ENCODE measurements around the gene OLFML2A. TPM values are rescaled to one million over a fixed set of nuclear protein-coding genes. Genes with fewer than 3 reads are reported as not detected.
A peak's percentile ranks its signal among the peaks of the same experiment; 100 is the strongest.
"Not testable (repeated sequence)": the region's sequence is repeated elsewhere in the genome, so short reads cannot be mapped to it uniquely, and the experiment has no call there.

OLFML2A gene
- polyA plus RNA-seq (2013, experiment 1 of 2) = 14.3 TPM
- 14.4 TPM for polyA plus RNA-seq (2013, experiment 2 of 2)

- peak within 1 kb of the TSS; percentile 92 for H2AFZ ChIP-seq (ENCODE audit: low read depth, low read length)
- H3K4ac ChIP-seq (ENCODE audit: low read depth in 1 of 2, low read length in 2 of 2) = peak within 1 kb of the TSS in 1 of 2 experiments; percentile 24
- H2AK5ac ChIP-seq (ENCODE audit: low read length, severe bottlenecking) = peak within 1 kb of the TSS; percentile 53
- peak within 1 kb of the TSS in 1 of 2 experiments; percentile 91 for H3K14ac ChIP-seq (ENCODE audit: low read length in 2 of 2)
- no peak for DNase-seq
- peak within 1 kb of the TSS; percentile 66 for H4K91ac ChIP-seq (ENCODE audit: low read length)
- peak within 1 kb of the TSS; percentile 78 for H4K8ac ChIP-seq (ENCODE audit: low read length)
- peak within 1 kb of the TSS in 1 of 2 experiments; percentile 89 for H3K23ac ChIP-seq (ENCODE audit: low read length in 2 of 2)
- no peaks in the 10 kb centered on the region for H3K9me3 ChIP-seq (ENCODE audit: control insufficient read depth, low read length)
- H3K4me2 ChIP-seq (ENCODE audit: low read length, poor library complexity, severe bottlenecking) = peak within 1 kb of the TSS; percentile 89
- H3K27ac ChIP-seq (ENCODE audit: low read length, poor library complexity, severe bottlenecking) = peak within 1 kb of the TSS; percentile 7
- peak within 1 kb of the TSS; percentile 68 for H2BK5ac ChIP-seq (ENCODE audit: low read depth, low read length, poor library complexity, severe bottlenecking)
- peak within 1 kb of the TSS; percentile 55 for H2BK120ac ChIP-seq (ENCODE audit: low read depth, low read length)
- H3K4me3 ChIP-seq (ENCODE audit: insufficient read depth in 1 of 2, low read depth in 1 of 2, low read length in 2 of 2) = peak within 1 kb of the TSS; percentile 78 to 82
- peak within 1 kb of the TSS; percentile 30 to 92 for H2BK12ac ChIP-seq (ENCODE audit: low read length in 2 of 2)
- no peaks in the 10 kb centered on the region for H3K27me3 ChIP-seq (ENCODE audit: control insufficient read depth in 1 of 2, insufficient read depth in 1 of 2, low read length in 2 of 2)
- peak within 1 kb of the TSS; percentile 64 for H2BK15ac ChIP-seq (ENCODE audit: low read depth, poor library complexity, severe bottlenecking)
- H3K36me3 ChIP-seq (ENCODE audit: control insufficient read depth in 1 of 2, insufficient read depth in 2 of 2, low read depth in 1 of 2, low read length in 2 of 2) = no peaks in the 10 kb centered on the region
- 2% methylated on average over 83 of the region's 87 CpGs for WGBS
- H3K9ac ChIP-seq (ENCODE audit: low read length) = peak within 1 kb of the TSS; percentile 85
- H3K4me1 ChIP-seq (ENCODE audit: control insufficient read depth, insufficient read depth, low read depth, low read length) = peaks cover 33% of the 10 kb centered on the region
- H3K18ac ChIP-seq (ENCODE audit: low read depth in 1 of 2, low read length in 2 of 2) = peak within 1 kb of the TSS in 1 of 2 experiments; percentile 93
- H3K79me1 ChIP-seq (replicated peaks; ENCODE audit: low read length, poor library complexity, severe bottlenecking) = peaks cover 14% of the 10 kb centered on the region
Measured at GRCh38 chr9:124776954-124777648, at the start of gene OLFML2A. TSS of gene OLFML2A (plus strand) at chr9:124777133. CDS start at chr9:124777271, 138 bp downstream.

- H3K27me3 ChIP-seq (ENCODE audit: control insufficient read depth in 1 of 2, insufficient read depth in 1 of 2, low read length in 2 of 2) = no peaks in the 10 kb centered on the region
- H3K14ac ChIP-seq (ENCODE audit: low read length in 2 of 2) = no peak overlapping the region
- no peak overlapping the region for H2BK5ac ChIP-seq (ENCODE audit: low read depth, low read length, poor library complexity, severe bottlenecking)
- no peak overlapping the region for H2BK12ac ChIP-seq (ENCODE audit: low read length in 2 of 2)
- H3K23ac ChIP-seq (ENCODE audit: low read length in 2 of 2) = no peak overlapping the region
- H3K27ac ChIP-seq (ENCODE audit: low read length, poor library complexity, severe bottlenecking) = no peak overlapping the region
- no peak overlapping the region for H3K9ac ChIP-seq (ENCODE audit: low read length)
- H3K36me3 ChIP-seq (ENCODE audit: control insufficient read depth in 1 of 2, insufficient read depth in 2 of 2, low read depth in 1 of 2, low read length in 2 of 2) = peaks cover 0 to 3% of the 10 kb centered on the region in 2 experiments
- no peak overlapping the region for H3K4me2 ChIP-seq (ENCODE audit: low read length, poor library complexity, severe bottlenecking)
- no peak overlapping the region for H4K8ac ChIP-seq (ENCODE audit: low read length)
- H3K4me1 ChIP-seq (ENCODE audit: control insufficient read depth, insufficient read depth, low read depth, low read length) = peaks cover 5% of the 10 kb centered on the region
- H3K4me3 ChIP-seq (ENCODE audit: insufficient read depth in 1 of 2, low read depth in 1 of 2, low read length in 2 of 2) = no peak overlapping the region
- no peak overlapping the region for H4K91ac ChIP-seq (ENCODE audit: low read length)
- DNase-seq = no peak
- H2AFZ ChIP-seq (ENCODE audit: low read depth, low read length) = no peak overlapping the region
- H2BK15ac ChIP-seq (ENCODE audit: low read depth, poor library complexity, severe bottlenecking) = no peak overlapping the region
- no peak overlapping the region for H2AK5ac ChIP-seq (ENCODE audit: low read length, severe bottlenecking)
- peaks cover 3% of the 10 kb centered on the region for H3K79me1 ChIP-seq (replicated peaks; ENCODE audit: low read length, poor library complexity, severe bottlenecking)
- no peak overlapping the region for H3K18ac ChIP-seq (ENCODE audit: low read depth in 1 of 2, low read length in 2 of 2)
- no peaks in the 10 kb centered on the region for H3K9me3 ChIP-seq (ENCODE audit: control insufficient read depth, low read length)
- WGBS = 98% methylated on average over 2 of the region's 2 CpGs
- H2BK120ac ChIP-seq (ENCODE audit: low read depth, low read length) = no peak overlapping the region
- H3K4ac ChIP-seq (ENCODE audit: low read depth in 1 of 2, low read length in 2 of 2) = no peak overlapping the region
Measured at GRCh38 chr9:124730772-124731171, 46.2 kb upstream of the OLFML2A start.

- H2AFZ ChIP-seq (ENCODE audit: low read depth, low read length) = no peak overlapping the region
- no peak overlapping the region for H3K4me2 ChIP-seq (ENCODE audit: low read length, poor library complexity, severe bottlenecking)
- H3K14ac ChIP-seq (ENCODE audit: low read length in 2 of 2) = no peak overlapping the region
- no peak overlapping the region for H2BK5ac ChIP-seq (ENCODE audit: low read depth, low read length, poor library complexity, severe bottlenecking)
- no peak overlapping the region for H2BK12ac ChIP-seq (ENCODE audit: low read length in 2 of 2)
- no peak for DNase-seq
- H4K8ac ChIP-seq (ENCODE audit: low read length) = no peak overlapping the region
- H3K36me3 ChIP-seq (ENCODE audit: control insufficient read depth in 1 of 2, insufficient read depth in 2 of 2, low read depth in 1 of 2, low read length in 2 of 2) = peaks cover 0 to 3% of the 10 kb centered on the region in 2 experiments
- no peak overlapping the region for H4K91ac ChIP-seq (ENCODE audit: low read length)
- 95% methylated on average over 14 of the region's 14 CpGs for WGBS
- no peak overlapping the region for H3K4ac ChIP-seq (ENCODE audit: low read depth in 1 of 2, low read length in 2 of 2)
- H3K18ac ChIP-seq (ENCODE audit: low read depth in 1 of 2, low read length in 2 of 2) = no peak overlapping the region
- no peaks in the 10 kb centered on the region for H3K27me3 ChIP-seq (ENCODE audit: control insufficient read depth in 1 of 2, insufficient read depth in 1 of 2, low read length in 2 of 2)
- no peak overlapping the region for H3K9ac ChIP-seq (ENCODE audit: low read length)
- no peak overlapping the region for H2BK120ac ChIP-seq (ENCODE audit: low read depth, low read length)
- peak overlapping the region; percentile 28 for H3K27ac ChIP-seq (ENCODE audit: low read length, poor library complexity, severe bottlenecking)
- H2BK15ac ChIP-seq (ENCODE audit: low read depth, poor library complexity, severe bottlenecking) = no peak overlapping the region
- H2AK5ac ChIP-seq (ENCODE audit: low read length, severe bottlenecking) = no peak overlapping the region
- no peak overlapping the region for H3K4me3 ChIP-seq (ENCODE audit: insufficient read depth in 1 of 2, low read depth in 1 of 2, low read length in 2 of 2)
- H3K9me3 ChIP-seq (ENCODE audit: control insufficient read depth, low read length) = no peaks in the 10 kb centered on the region
- H3K23ac ChIP-seq (ENCODE audit: low read length in 2 of 2) = no peak overlapping the region
- peaks cover 7% of the 10 kb centered on the region for H3K79me1 ChIP-seq (replicated peaks; ENCODE audit: low read length, poor library complexity, severe bottlenecking)
- H3K4me1 ChIP-seq (ENCODE audit: control insufficient read depth, insufficient read depth, low read depth, low read length) = peaks cover 5% of the 10 kb centered on the region
Measured at GRCh38 chr9:124733964-124734740, 42.8 kb upstream of the OLFML2A start.

GRCh38 chr9:124734741-124735083 is 42.2 kb upstream of the OLFML2A start:
- H3K4ac ChIP-seq (ENCODE audit: low read depth in 1 of 2, low read length in 2 of 2); H3K4me3 ChIP-seq (ENCODE audit: insufficient read depth in 1 of 2, low read depth in 1 of 2, low read length in 2 of 2): not testable (repeated sequence)

More at GRCh38 chr9:124734741-124735083, 42.2 kb upstream of the OLFML2A start:
- DNase-seq; H3K27me3 ChIP-seq (ENCODE audit: control insufficient read depth in 1 of 2, insufficient read depth in 1 of 2, low read length in 2 of 2); H2BK12ac ChIP-seq (ENCODE audit: low read length in 2 of 2); H3K14ac ChIP-seq (ENCODE audit: low read length in 2 of 2); H3K4me2 ChIP-seq (ENCODE audit: low read length, poor library complexity, severe bottlenecking); H3K36me3 ChIP-seq (ENCODE audit: control insufficient read depth in 1 of 2, insufficient read depth in 2 of 2, low read depth in 1 of 2, low read length in 2 of 2); H2AK5ac ChIP-seq (ENCODE audit: low read length, severe bottlenecking); H3K79me1 ChIP-seq (replicated peaks; ENCODE audit: low read length, poor library complexity, severe bottlenecking); H2BK120ac ChIP-seq (ENCODE audit: low read depth, low read length); H3K9me3 ChIP-seq (ENCODE audit: control insufficient read depth, low read length); H3K23ac ChIP-seq (ENCODE audit: low read length in 2 of 2); H2BK15ac ChIP-seq (ENCODE audit: low read depth, poor library complexity, severe bottlenecking); H3K18ac ChIP-seq (ENCODE audit: low read depth in 1 of 2, low read length in 2 of 2); H2AFZ ChIP-seq (ENCODE audit: low read depth, low read length); H2BK5ac ChIP-seq (ENCODE audit: low read depth, low read length, poor library complexity, severe bottlenecking); H4K91ac ChIP-seq (ENCODE audit: low read length); H4K8ac ChIP-seq (ENCODE audit: low read length); H3K4me1 ChIP-seq (ENCODE audit: control insufficient read depth, insufficient read depth, low read depth, low read length): not testable (repeated sequence)
- 97% methylated on average over 7 of the region's 7 CpGs for WGBS
- Histone ChIP-seq H3K9ac (ENCODE audit: low read length) (peak overlapping the region; percentile 62), H3K27ac (ENCODE audit: low read length, poor library complexity, severe bottlenecking) (peak overlapping the region; percentile 28)
